ENCODE measurements around the gene MLXIPL. TPM values are rescaled to one million over a fixed set of nuclear protein-coding genes. Genes with fewer than 3 reads are reported as not detected.
"Not testable (repeated sequence)": the region's sequence is repeated elsewhere in the genome, so short reads cannot be mapped to it uniquely, and the experiment has no call there.

Gene MLXIPL
- total RNA-seq, 2 experiments from 2014 or later: not detected

DNA sequence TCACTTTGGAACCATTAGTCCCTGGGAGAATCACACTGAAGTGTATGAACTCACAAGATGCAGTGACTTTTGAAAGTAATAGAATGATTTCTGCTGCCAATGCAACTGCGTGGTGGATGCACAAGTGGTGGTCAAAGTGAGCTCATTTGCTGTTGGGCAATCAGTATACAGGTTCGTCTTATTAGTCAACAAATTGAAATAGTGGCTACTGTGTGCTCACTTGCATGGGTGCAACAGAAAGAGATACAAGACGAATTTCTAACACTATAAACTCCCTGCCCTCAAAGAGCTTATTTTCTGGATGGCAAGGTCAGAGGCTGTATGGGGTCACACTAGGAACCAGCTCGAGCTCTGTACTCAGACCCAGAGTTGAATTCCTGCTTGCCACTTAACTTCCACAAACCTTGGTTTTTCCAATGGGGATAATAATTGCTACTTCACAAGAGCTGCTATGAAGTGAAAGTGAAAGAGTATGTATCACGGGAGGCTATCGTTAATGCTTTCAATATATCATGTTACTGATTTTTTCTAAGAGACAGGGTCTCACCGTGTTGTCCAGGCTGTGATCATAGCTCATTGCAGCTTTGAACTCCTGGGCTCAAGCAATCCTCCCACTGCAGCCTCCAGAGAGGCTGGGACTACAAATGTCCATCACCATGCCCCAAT lies 58.5 kb downstream of the MLXIPL start:
- H3K9me3 Mint-ChIP-seq: no peaks in the 10 kb centered on the region
- ChIA-PET POLR2A (interaction anchor here (0.8 to 4.4 kb wide), 9 partner anchors 9 to 89 kb away, joined by 3 to 27 read pairs (median 9); partner anchors contain the start of genes BAZ1B, BCL7B and TBL2), CTCF (interaction anchor here (1.0 to 1.6 kb wide), 4 partner anchors 12 to 169 kb away, joined by 3 to 6 read pairs (median 5); partner anchors contain the start of genes BAZ1B and TBL2)
- H3K27me3 Mint-ChIP-seq: no peaks in the 10 kb centered on the region
- H3K4me1 Mint-ChIP-seq: peaks cover 32% of the 10 kb centered on the region
- DNase-seq: no peak
- H3K4me3 Mint-ChIP-seq: peak overlapping the region; percentile 69
- H3K27ac Mint-ChIP-seq: peak overlapping the region; percentile 64
- H3K36me3 Mint-ChIP-seq (ENCODE audit: low read depth): peaks cover 14% of the 10 kb centered on the region

DNA sequence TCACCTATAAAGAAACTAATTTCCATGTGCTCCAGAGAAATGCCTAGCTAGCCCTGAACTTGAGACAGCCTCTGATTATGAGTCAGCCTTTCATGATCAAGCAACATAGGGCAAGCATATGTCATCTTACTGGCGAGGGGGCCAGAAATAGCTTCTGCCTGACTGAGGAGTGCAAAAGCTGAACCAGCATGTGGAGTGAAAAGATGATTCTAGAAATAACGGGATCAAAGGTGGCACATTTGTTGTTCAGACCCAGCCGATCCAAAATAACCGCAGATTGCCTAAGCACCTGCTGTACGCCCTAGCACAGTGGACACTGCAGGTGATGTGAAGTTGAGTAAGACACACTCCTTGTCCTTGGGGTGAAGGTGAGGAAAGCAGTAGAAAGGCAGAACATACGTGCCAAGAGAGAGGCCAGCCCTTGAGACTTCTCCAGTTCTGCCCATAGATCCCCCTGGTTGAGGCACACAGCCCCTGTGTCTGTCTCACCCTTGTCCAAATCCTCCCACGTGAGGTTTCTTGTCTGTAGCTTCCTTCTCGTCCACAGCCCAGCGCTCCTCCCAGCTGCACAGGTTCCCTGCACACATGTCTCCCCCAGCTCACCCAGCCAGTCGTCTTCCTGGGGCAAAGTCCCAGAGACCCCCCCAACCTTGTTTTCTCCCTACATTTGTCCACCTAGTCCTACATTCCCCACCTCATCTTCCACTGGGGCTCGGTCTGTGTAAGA lies 64.0 kb downstream of the MLXIPL start:
- Mint-ChIP-seq H3K4me3 (no peak overlapping the region), H3K36me3 (ENCODE audit: low read depth) (peaks cover 12% of the 10 kb centered on the region), H3K9me3 (no peaks in the 10 kb centered on the region), H3K27me3 (no peaks in the 10 kb centered on the region), H3K4me1 (peaks cover 31% of the 10 kb centered on the region), H3K27ac (no peak overlapping the region)
- ChIA-PET CTCF (interaction anchor here (1.1 to 1.6 kb wide), 2 partner anchors 38 to 174 kb away, joined by 3 read pairs; partner anchors contain the start of gene BAZ1B), POLR2A (interaction anchor here (1.3 to 4.9 kb wide), 4 partner anchors 17 to 178 kb away, joined by 5 to 100 read pairs (median 6); partner anchors contain the start of genes ABHD11, BAZ1B and TBL2)
- no peak for DNase-seq

DNA sequence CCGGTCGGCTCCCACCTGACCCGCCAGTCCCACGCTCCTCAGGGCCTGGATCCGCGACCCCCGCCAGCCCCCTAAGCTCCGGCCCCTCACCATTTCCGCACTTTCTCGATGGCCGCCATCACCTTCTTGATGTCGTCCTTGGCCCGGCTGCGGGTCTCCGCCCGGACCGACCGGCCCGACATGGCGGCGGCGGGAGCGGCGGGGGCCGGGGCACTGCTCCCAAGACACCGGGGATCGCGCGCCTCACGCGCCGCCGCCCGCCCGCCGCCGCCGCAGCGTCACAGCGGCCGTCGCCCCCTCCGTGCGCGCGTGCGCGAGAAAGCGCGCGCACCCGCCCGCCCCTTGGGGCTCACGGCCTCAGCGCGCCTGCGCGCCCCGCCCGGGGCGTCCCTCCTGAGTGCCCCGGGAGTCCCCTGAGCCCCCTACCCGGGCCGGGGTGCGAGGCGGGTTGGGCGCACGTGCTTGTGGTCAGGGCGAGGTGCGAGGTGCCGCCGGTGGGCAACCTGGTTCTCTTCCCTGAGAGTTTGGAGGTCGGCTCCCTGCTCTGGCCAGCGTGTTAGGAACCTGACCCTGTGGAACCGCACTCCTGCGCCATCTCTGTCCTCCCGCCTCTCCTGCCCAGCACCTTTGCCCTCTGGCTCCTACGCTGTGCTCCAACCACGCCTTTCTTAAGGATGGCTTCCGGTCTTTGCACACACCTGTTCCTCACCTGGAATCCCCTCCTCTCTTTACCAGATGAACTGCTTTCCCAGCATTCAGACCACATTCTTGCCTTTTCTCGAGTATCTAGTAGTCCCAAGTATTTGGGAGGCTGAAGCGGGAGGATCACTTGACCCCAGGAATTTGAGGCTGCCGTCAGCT lies 66.7 kb downstream of the MLXIPL start, which contains the start of gene BCL7B:
BCL7B (minus strand) TSS at position 294 of the 861 bp plus-strand sequence; CDS start at position 182, 112 bp downstream.
- Mint-ChIP-seq H3K4me1 (peaks cover 44% of the 10 kb centered on the region), H3K9me3 (no peaks in the 10 kb centered on the region), H3K27ac (peak within 1 kb of the TSS; percentile 94), H3K27me3 (no peaks in the 10 kb centered on the region), H3K4me3 (peak within 1 kb of the TSS; percentile 90), H3K36me3 (ENCODE audit: low read depth) (peaks cover 24% of the 10 kb centered on the region)
- POLR2A ChIA-PET: interaction anchor here (0.7 to 4.9 kb wide), 14 partner anchors 9 to 181 kb away, joined by 3 to 100 read pairs (median 5); partner anchors contain the start of genes ABHD11, BAZ1B and TBL2
- CTCF ChIA-PET: interaction anchor here (1.0 to 3.4 kb wide), 4 partner anchors 10 to 37 kb away, joined by 3 to 8 read pairs (median 6); partner anchors contain the start of genes BAZ1B and TBL2
- peak; percentile 83 for DNase-seq

DNA sequence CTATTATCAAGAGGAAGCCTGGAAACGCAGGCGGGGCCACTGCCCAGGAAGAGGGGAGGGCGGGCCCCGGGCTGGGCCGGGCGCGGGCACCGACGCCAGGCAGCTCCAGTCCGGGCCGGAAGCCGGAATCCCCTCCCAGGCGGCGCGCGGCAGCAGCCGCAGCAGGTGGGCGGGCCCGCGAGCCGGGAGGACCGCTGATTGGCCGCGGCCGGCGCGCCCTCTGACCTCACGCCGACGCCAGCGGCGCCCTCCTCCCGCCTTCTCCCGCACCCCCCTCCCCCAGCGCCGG lies 67.3 kb downstream of the MLXIPL start:
- Mint-ChIP-seq H3K27ac (peak overlapping the region; percentile 85), H3K36me3 (ENCODE audit: low read depth) (peaks cover 28% of the 10 kb centered on the region), H3K9me3 (no peaks in the 10 kb centered on the region), H3K4me3 (peak overlapping the region; percentile 90), H3K27me3 (no peaks in the 10 kb centered on the region), H3K4me1 (peaks cover 46% of the 10 kb centered on the region)
- CTCF ChIA-PET: interaction anchor here (1.0 to 3.4 kb wide), 5 partner anchors 10 to 37 kb away, joined by 3 to 8 read pairs (median 6); partner anchors contain the start of genes BAZ1B and TBL2
- POLR2A ChIA-PET: interaction anchor here (0.6 to 4.9 kb wide), 17 partner anchors 8 to 181 kb away, joined by 3 to 100 read pairs (median 5); partner anchors contain the start of genes ABHD11, BAZ1B, STX1A and TBL2
- peak; percentile 95 for DNase-seq

DNA sequence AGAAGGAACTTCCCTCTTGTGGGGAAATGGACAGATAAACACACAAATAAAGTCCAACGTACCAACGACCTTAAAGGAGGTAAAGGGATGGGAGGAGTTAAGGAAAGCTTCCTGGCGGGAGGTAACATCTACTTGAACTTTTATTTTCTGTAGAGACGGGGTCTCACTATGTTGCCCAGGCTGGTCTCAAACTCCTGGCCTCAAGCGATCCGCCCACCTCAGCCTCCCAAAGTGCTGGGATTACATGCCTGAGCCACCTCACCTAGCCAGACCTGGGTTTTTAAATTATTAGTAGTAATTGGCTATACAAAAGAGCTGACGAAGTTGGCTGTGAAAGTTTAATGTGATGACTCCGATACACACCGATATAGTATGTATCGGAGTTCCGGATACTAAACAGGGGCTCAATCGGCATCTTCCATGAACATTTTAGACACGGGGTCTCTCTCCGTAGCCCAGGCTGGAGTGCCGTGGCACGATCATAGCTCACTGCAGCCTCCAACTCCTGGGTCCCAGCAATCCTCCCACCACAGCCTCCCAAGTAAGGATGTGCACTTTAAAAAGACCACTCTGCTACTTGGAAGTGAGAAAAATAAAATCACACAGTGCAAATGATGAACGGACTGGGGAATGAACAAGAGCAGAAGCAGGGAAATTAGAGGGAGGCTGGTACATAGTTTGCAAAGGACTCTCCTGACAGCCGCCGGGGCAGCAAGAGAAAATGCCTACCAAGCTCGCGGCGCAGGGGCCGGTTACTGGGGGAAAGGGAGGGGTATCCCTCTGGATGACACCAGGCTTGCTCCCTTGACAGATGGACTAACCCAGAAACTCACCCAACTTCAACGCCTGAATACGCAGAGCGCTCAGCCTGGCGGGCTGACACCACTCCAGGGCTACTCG lies 67.9 kb downstream of the MLXIPL start:
- ChIA-PET POLR2A (interaction anchor here (0.6 to 4.9 kb wide), 19 partner anchors 8 to 182 kb away, joined by 3 to 100 read pairs (median 5); partner anchors contain the start of genes ABHD11, BAZ1B, STX1A and TBL2), CTCF (interaction anchor here (1.0 to 3.4 kb wide), 5 partner anchors 9 to 36 kb away, joined by 3 to 8 read pairs (median 6); partner anchors contain the start of genes BAZ1B and TBL2)
- Mint-ChIP-seq H3K4me3 (peak overlapping the region; percentile 90), H3K27me3 (no peaks in the 10 kb centered on the region), H3K9me3 (no peaks in the 10 kb centered on the region), H3K36me3 (ENCODE audit: low read depth) (peaks cover 30% of the 10 kb centered on the region), H3K27ac (peak overlapping the region; percentile 85), H3K4me1 (peaks cover 44% of the 10 kb centered on the region)
- DNase-seq: no peak

DNA sequence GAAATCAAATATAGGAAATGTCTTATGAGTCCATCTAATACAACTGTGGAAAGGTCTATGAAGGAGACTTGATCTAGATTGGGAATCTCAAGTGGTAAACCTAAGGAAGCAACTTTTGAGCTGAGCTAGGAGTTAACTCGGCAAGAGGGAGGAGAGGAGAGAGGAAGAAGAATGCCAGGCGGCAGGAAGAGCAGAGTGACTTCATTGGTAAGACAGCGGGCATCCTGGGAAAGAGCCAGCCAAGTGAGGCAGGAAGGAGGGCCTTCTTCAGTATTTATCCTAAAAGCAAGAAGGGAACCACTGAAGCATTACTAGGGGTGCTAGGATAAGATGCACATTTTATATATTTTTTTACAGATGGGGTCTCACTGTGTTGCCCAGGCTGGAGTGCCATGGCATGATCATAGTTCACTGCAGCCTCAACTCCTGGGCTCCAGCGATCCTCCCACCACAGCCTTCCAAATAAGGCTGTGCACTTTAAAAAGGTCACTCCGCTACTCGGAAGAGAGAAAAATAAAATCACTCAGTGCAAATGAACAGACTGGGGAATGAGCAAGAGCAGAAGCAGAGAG lies 68.8 kb downstream of the MLXIPL start:
- Mint-ChIP-seq H3K4me1 (peaks cover 41% of the 10 kb centered on the region), H3K36me3 (ENCODE audit: low read depth) (peaks cover 35% of the 10 kb centered on the region), H3K4me3 (peak overlapping the region; percentile 90), H3K27ac (peak overlapping the region; percentile 85), H3K9me3 (no peaks in the 10 kb centered on the region), H3K27me3 (no peaks in the 10 kb centered on the region)
- CTCF ChIA-PET: interaction anchor here (0.9 to 3.4 kb wide), 4 partner anchors 27 to 35 kb away, joined by 3 to 8 read pairs (median 6); partner anchors contain the start of gene BAZ1B
- POLR2A ChIA-PET: interaction anchor here (1.5 to 4.9 kb wide), 8 partner anchors 9 to 183 kb away, joined by 3 to 100 read pairs (median 16); partner anchors contain the start of genes ABHD11, BAZ1B, STX1A and TBL2
- no peak for DNase-seq

DNA sequence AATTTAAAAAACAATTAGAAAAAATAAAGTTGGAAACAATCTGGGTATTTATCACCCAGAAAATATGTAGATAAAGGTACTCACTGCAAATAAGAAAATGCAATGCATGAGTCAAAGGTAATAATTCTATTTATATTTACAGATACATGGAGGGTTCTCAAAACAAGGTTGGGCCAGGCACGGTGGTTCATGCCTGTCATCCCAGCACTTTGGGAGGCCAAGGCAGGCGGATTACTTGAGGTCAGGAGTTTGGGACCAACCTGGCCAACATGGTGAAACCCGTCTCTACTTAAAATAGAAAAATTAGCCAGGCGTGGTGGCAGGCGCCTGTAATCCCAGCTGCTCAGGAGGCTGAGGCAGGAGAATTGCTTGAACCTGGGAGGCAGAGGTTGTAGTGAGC lies 74.2 kb downstream of the MLXIPL start:
- POLR2A ChIA-PET: interaction anchor here (3.1 kb wide), 1 partner anchor 28 kb away, joined by 16 read pairs; the partner anchor contains the start of gene BAZ1B
- H3K36me3 Mint-ChIP-seq (ENCODE audit: low read depth): peaks cover 46% of the 10 kb centered on the region
- CTCF ChIA-PET: interaction anchor here (1.4 kb wide), 1 partner anchor 28 kb away, joined by 4 read pairs; the partner anchor contains the start of gene BAZ1B
- not testable (repeated sequence) for H3K27ac Mint-ChIP-seq, H3K9me3 Mint-ChIP-seq, H3K27me3 Mint-ChIP-seq, H3K4me3 Mint-ChIP-seq, DNase-seq
- H3K4me1 Mint-ChIP-seq: peaks cover 42% of the 10 kb centered on the region

DNA sequence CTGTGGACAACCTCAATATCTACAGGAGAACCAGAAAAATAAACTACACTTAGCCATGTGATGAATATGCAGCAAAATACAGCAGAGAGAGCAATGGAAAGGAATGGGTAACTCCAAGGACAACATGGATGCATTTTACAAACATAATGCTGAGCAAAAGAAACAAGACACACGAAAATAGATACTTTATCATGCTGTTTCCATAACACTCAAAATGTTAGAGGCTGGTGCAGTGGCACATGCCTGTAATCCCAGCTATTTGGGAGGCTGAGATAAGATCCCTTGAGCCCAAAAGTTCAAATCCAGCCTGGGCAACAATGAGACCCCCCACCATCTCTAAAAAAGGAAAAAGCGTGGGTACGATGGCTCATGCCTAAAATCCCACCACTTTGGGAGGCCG lies 75.1 kb downstream of the MLXIPL start:
- peaks cover 35% of the 10 kb centered on the region for H3K4me1 Mint-ChIP-seq
- no peaks in the 10 kb centered on the region for H3K9me3 Mint-ChIP-seq
- H3K27me3 Mint-ChIP-seq: no peaks in the 10 kb centered on the region
- DNase-seq: no peak
- no peak overlapping the region for H3K4me3 Mint-ChIP-seq
- ChIA-PET CTCF (interaction anchor here (1.4 kb wide), 1 partner anchor 27 kb away, joined by 4 read pairs; the partner anchor contains the start of gene BAZ1B), POLR2A (interaction anchor here (3.1 kb wide), 1 partner anchor 27 kb away, joined by 16 read pairs; the partner anchor contains the start of gene BAZ1B)
- H3K27ac Mint-ChIP-seq: no peak overlapping the region
- H3K36me3 Mint-ChIP-seq (ENCODE audit: low read depth): peaks cover 44% of the 10 kb centered on the region

DNA sequence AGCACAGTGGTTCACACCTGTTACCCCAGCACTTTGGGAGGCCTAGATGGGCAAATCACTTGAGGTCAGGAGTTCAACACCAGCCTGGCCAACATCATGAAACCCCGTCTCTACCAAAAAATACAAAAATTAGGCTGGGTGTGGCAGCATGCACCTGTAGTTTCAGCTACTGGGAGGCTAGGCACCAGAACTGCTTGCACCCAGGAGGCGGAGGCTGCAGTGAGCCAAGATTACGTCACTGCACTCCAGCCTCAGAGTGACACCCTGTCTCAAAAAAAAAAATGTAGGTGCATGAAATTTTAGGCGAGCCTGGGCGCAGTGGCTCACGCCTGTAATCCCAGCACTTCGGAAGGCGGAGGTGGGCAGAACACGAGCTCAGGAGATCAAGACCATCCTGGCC lies 76.5 kb downstream of the MLXIPL start:
- peaks cover 37% of the 10 kb centered on the region for H3K4me1 Mint-ChIP-seq
- DNase-seq: no peak
- peaks cover 46% of the 10 kb centered on the region for H3K36me3 Mint-ChIP-seq (ENCODE audit: low read depth)
- POLR2A ChIA-PET: interaction anchor here (0.8 to 3.1 kb wide), 8 partner anchors 9 to 26 kb away, joined by 3 to 16 read pairs (median 4); partner anchors contain the start of gene BAZ1B
- H3K9me3 Mint-ChIP-seq: no peaks in the 10 kb centered on the region
- no peak overlapping the region for H3K4me3 Mint-ChIP-seq
- no peaks in the 10 kb centered on the region for H3K27me3 Mint-ChIP-seq
- CTCF ChIA-PET: interaction anchor here (1.0 to 1.6 kb wide), 3 partner anchors 9 to 22 kb away, joined by 3 to 5 read pairs (median 3); partner anchors contain the start of gene BCL7B
- H3K27ac Mint-ChIP-seq: peak overlapping the region; percentile 19

DNA sequence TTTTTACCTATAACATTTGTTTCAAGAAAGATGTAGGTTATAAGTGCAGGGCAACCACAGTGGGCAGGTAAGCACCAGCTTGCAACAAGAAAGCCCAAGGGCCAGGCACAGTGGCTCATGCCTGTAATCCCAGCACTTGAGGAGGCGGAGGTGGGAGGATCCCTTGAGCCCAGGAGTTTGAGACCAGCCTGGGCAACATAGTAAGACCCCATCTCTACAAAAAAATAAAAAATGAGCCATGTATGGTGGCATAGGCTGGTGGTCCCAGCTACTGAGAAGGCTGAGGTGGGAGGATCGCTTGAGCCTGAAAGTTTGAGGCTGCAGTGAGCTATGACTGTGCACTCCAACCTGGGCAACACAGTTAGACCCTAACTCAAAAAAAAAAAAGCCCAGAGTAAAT lies 79.6 kb downstream of the MLXIPL start:
- no peaks in the 10 kb centered on the region for H3K27me3 Mint-ChIP-seq
- no peak overlapping the region for H3K4me3 Mint-ChIP-seq
- H3K4me1 Mint-ChIP-seq: peaks cover 34% of the 10 kb centered on the region
- CTCF ChIA-PET: no interaction called here
- peaks cover 54% of the 10 kb centered on the region for H3K36me3 Mint-ChIP-seq (ENCODE audit: low read depth)
- DNase-seq: no peak
- H3K27ac Mint-ChIP-seq: no peak overlapping the region
- H3K9me3 Mint-ChIP-seq: no peaks in the 10 kb centered on the region
- POLR2A ChIA-PET: interaction anchor here (1.4 kb wide), 1 partner anchor 12 kb away, joined by 4 read pairs; the partner anchor contains the start of gene BCL7B
